ENCODE results near the gene TTC39A. TPM values are rescaled to one million over a fixed set of nuclear protein-coding genes. Genes with fewer than 3 reads are reported as not detected.
A peak's percentile ranks its signal among the peaks of the same experiment; 100 is the strongest.

TTC39A gene
- total and polyA plus RNA-seq, 2 donors (not counting 1 experiment from before 2014, with no cell fraction given), result not detected

DNA sequence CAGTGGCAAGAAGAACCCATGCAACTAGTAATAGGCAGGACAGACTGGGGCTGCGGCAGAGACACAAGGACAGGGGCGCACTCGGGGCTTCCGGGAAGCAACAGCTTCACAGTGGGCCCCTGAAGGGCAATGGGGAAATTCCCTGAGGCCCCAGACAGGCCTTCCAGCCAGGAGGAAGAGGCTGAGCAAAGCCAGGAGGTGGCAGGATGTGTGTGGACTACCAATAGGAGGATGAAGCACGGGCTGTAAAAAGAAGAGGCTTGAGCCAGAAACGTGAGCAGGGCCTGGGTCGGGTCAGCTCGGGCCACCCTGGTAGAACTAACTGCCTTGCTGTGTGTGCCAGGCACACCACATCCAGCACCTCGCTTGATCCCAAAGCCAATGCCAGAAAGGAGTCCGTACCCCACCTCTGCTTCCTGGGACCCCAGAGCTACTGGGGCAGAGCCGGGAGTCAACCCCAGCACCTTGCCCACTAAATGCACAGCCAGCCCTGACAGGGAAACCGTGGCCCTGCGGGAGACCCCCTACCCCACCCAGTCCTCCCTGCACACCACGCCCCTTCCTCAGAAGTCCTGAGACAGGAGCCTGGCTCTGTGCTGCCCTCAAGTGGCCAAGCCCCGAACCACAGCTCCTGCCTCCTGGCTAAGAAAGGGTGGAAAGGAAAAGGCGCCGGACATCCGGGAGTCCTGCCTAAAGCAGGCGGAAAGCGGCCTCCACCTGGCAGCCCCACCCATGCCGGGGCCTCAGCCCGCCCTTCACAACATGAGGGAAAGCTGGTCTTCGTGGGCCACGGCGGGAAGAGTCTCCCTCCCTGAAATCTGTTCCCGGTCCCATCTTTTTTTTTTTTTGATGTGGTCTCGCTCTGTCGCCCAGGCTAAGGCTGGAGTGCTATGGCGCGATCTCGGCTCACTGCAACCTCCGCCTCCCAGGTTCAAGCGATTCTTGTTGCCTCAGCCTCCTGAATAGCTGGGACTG lies 33.7 kb downstream of the TTC39A start:
- no peaks in the 10 kb centered on the region for H4K20me1 ChIP-seq (ENCODE audit: control insufficient read depth, insufficient read depth, low read length, poor library complexity, severe bottlenecking)
- H3K4me1 ChIP-seq (ENCODE audit: control insufficient read depth in 2 of 2, insufficient read depth in 2 of 2, low read length in 2 of 2), result peaks cover 6 to 12% of the 10 kb centered on the region in 2 donors
- ATAC-seq (ENCODE audit: low read depth), result peak; percentile 76
- H3K36me3 ChIP-seq (replicated peaks in 1 of 2; ENCODE audit: control extremely low read depth in 1 of 2, control insufficient read depth in 1 of 2, extremely low read depth in 1 of 2, insufficient read depth in 2 of 2, low read length in 1 of 2), result no peaks in the 10 kb centered on the region
- H3K79me2 ChIP-seq (ENCODE audit: control insufficient read depth, insufficient read depth, low read length), result no peaks in the 10 kb centered on the region
- CTCF ChIA-PET, result interaction anchor here (0.5 to 3.8 kb wide), 25 partner anchors 9 to 1859 kb away, joined by 3 to 61 read pairs (median 3); partner anchors contain the start of gene RNF11
- WGBS (ENCODE audit: insufficient coverage), result 25% methylated on average over 32 of the region's 33 CpGs
- peak overlapping the region; percentile 64 for H3K9ac ChIP-seq (ENCODE audit: low read length)
- Mint-ChIP-seq H3K27ac (no peak overlapping the region), H3K4me1 (peaks cover 10% of the 10 kb centered on the region), H3K9me3 (ENCODE audit: insufficient read depth) (no peaks in the 10 kb centered on the region), H3K27me3 (peaks cover 10% of the 10 kb centered on the region), H3K4me3 (peak overlapping the region; percentile 60)
- H3K27ac ChIP-seq (ENCODE audit: low read length in 2 of 2), result no peak overlapping the region
- peaks cover 0 to 9% (median 0%) of the 10 kb centered on the region in 4 experiments for H3K27me3 ChIP-seq (replicated peaks in 1 of 4; ENCODE audit: control extremely low read depth in 1 of 4, control insufficient read depth in 3 of 4, insufficient read depth in 4 of 4, low read length in 3 of 4)
- POLR2A ChIA-PET, result no interaction called here
- peak overlapping the region; percentile 75 for H2AFZ ChIP-seq (ENCODE audit: insufficient read depth, low read depth, low read length, poor library complexity, severe bottlenecking)
- peak overlapping the region; percentile 83 for H3K4me2 ChIP-seq (replicated peaks; ENCODE audit: low read depth, low read length, poor library complexity, severe bottlenecking)
- TF ChIP-seq EZH2 (IDR thresholded peaks at IDR 0.05; ENCODE audit: borderline replicate concordance, insufficient read depth, low read depth, low read length, poor library complexity, severe bottlenecking), result no peak
- TF ChIP-seq, protein P1, sequence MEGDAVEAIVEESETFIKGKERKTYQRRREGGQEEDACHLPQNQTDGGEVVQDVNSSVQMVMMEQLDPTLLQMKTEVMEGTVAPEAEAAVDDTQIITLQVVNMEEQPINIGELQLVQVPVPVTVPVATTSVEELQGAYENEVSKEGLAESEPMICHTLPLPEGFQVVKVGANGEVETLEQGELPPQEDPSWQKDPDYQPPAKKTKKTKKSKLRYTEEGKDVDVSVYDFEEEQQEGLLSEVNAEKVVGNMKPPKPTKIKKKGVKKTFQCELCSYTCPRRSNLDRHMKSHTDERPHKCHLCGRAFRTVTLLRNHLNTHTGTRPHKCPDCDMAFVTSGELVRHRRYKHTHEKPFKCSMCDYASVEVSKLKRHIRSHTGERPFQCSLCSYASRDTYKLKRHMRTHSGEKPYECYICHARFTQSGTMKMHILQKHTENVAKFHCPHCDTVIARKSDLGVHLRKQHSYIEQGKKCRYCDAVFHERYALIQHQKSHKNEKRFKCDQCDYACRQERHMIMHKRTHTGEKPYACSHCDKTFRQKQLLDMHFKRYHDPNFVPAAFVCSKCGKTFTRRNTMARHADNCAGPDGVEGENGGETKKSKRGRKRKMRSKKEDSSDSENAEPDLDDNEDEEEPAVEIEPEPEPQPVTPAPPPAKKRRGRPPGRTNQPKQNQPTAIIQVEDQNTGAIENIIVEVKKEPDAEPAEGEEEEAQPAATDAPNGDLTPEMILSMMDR (IDR thresholded peaks at IDR 0.05), result peak; percentile 96
- DNase-seq, result peak; percentile 70
- intact Hi-C loops (cut with micrococcal nuclease), result loop anchor here (2.0 kb wide), 1 partner anchor 108 kb away; no protein-coding TSS in a partner anchor
- peaks cover 0 to 8% (median 0%) of the 10 kb centered on the region in 3 donors for H3K9me3 ChIP-seq (ENCODE audit: control extremely low read depth in 1 of 3, control insufficient read depth in 2 of 3, insufficient read depth in 1 of 3, low read length in 2 of 3)
- H3K4me3 ChIP-seq (ENCODE audit: control extremely low read depth in 1 of 5, extremely low read depth in 1 of 5, insufficient read depth in 1 of 5, low read depth in 2 of 5, low read length in 4 of 5), result peak overlapping the region in 4 of 5 experiments; percentile 27 to 60 (median 46)
